ENCODE results near the gene MAP1LC3A. TPM values are rescaled to one million over a fixed set of nuclear protein-coding genes. Genes with fewer than 3 reads are reported as not detected.

MAP1LC3A gene
- total RNA-seq, 1 donor from 2014 or later, result 51.6 TPM

- no peak overlapping the region for H3K27ac ChIP-seq
- intact Hi-C loops (cut with DNase I), result no loop called here
- H3K9me3 ChIP-seq, result no peaks in the 10 kb centered on the region
- no peaks in the 10 kb centered on the region for H3K27me3 ChIP-seq (ENCODE audit: low read depth)
- H3K36me3 ChIP-seq, result peaks cover 8% of the 10 kb centered on the region
- DNase-seq (no peak), ATAC-seq (no peak)
- H3K4me3 ChIP-seq, result no peak overlapping the region
- no peak for TF ChIP-seq CTCF (IDR thresholded peaks at IDR 0.05)
- H3K4me1 ChIP-seq, result no peaks in the 10 kb centered on the region
Observed at GRCh38 chr20:34546751-34547181, 11.8 kb upstream of the MAP1LC3A start.

- ATAC-seq, result peak in 1 of 2 donors; percentile 17
Observed at GRCh38 chr20:34547844-34548613, 10.5 kb upstream of the MAP1LC3A start.

GRCh38 chr20:34549291-34549928 is 9.1 kb upstream of the MAP1LC3A start:
- Histone ChIP-seq H3K4me1 (peaks cover 12% of the 10 kb centered on the region), H3K27ac (no peak overlapping the region), H3K27me3 (ENCODE audit: low read depth) (no peaks in the 10 kb centered on the region), H3K4me3 (no peak overlapping the region), H3K9me3 (no peaks in the 10 kb centered on the region), H3K36me3 (no peaks in the 10 kb centered on the region)
- TF ChIP-seq CTCF (IDR thresholded peaks at IDR 0.05), result no peak
- peak; percentile 42 to 64 for ATAC-seq
- no peak for DNase-seq
- intact Hi-C loops (cut with DNase I), result no loop called here

More at GRCh38 chr20:34547844-34548613, 10.5 kb upstream of the MAP1LC3A start:
- intact Hi-C loops (cut with DNase I), result no loop called here
- H3K4me3 ChIP-seq, result no peak overlapping the region
- H3K36me3 ChIP-seq, result no peaks in the 10 kb centered on the region
- H3K9me3 ChIP-seq, result no peaks in the 10 kb centered on the region
- H3K27ac ChIP-seq, result no peak overlapping the region
- peak; percentile 36 for DNase-seq
- H3K27me3 ChIP-seq (ENCODE audit: low read depth), result no peaks in the 10 kb centered on the region
- H3K4me1 ChIP-seq, result no peaks in the 10 kb centered on the region
- no peak for TF ChIP-seq CTCF (IDR thresholded peaks at IDR 0.05)

GRCh38 chr20:34549929-34550305 is 8.6 kb upstream of the MAP1LC3A start:
- ATAC-seq (no peak), DNase-seq (no peak)
- H3K36me3 ChIP-seq, result no peaks in the 10 kb centered on the region
- no peak overlapping the region for H3K4me3 ChIP-seq
- H3K4me1 ChIP-seq, result peaks cover 12% of the 10 kb centered on the region
- H3K27me3 ChIP-seq (ENCODE audit: low read depth), result no peaks in the 10 kb centered on the region
- H3K9me3 ChIP-seq, result no peaks in the 10 kb centered on the region
- TF ChIP-seq CTCF (IDR thresholded peaks at IDR 0.05), result no peak
- no peak overlapping the region for H3K27ac ChIP-seq
- intact Hi-C loops (cut with DNase I), result no loop called here

- Histone ChIP-seq H3K4me1 (peaks cover 14% of the 10 kb centered on the region), H3K36me3 (no peaks in the 10 kb centered on the region), H3K27ac (no peak overlapping the region), H3K4me3 (no peak overlapping the region), H3K9me3 (no peaks in the 10 kb centered on the region), H3K27me3 (ENCODE audit: low read depth) (no peaks in the 10 kb centered on the region)
- intact Hi-C loops (cut with DNase I), result no loop called here
- no peak for TF ChIP-seq CTCF (IDR thresholded peaks at IDR 0.05)
- ATAC-seq (no peak), DNase-seq (no peak)
Observed at GRCh38 chr20:34552569-34552968, 5.9 kb upstream of the MAP1LC3A start.
